PFSK-1 (cell line): ENCODE data around the gene SMIM43.

Source experiments
- FOXP2 ChIP-seq: optimal IDR thresholded peaks from 2 replicates; pipeline ENCODE3; 2011; ENCODE audit warnings: borderline replicate concordance, control low read depth, inconsistent platforms; ENCODE audit not compliant: insufficient read depth; ENCODE audit errors: extremely low read length, extremely low read depth
- POLR2AphosphoS5 ChIP-seq: IDR thresholded peaks from 2 replicates; pipeline ENCODE4 v1.6.1; 2012; ENCODE audit warnings: low read depth, mild to moderate bottlenecking, control low read depth, low read length, moderate library complexity
- SIN3A ChIP-seq: IDR thresholded peaks from 2 replicates; pipeline ENCODE4 v1.6.1; 2012; ENCODE audit warnings: mild to moderate bottlenecking, low read length, moderate library complexity, borderline replicate concordance; ENCODE audit not compliant: insufficient read depth
- TAF1 ChIP-seq: IDR thresholded peaks from 2 replicates; pipeline ENCODE4 v1.6.1; 2012; ENCODE audit warnings: low read length, control low read depth, borderline replicate concordance; ENCODE audit not compliant: insufficient read depth
- TF ChIP-seq, protein P1 (sequence below), 2 experiments: IDR thresholded peaks; 2 replicates each; pipeline versions ENCODE4 v1.6.1 to v1.8.0; 2011 to 2012; ENCODE audit warnings: low read depth in 2 of 2, low read length in 2 of 2, control low read depth in 1 of 2, inconsistent platforms in 1 of 2, mild to moderate bottlenecking in 1 of 2, moderate library complexity in 1 of 2; ENCODE audit not compliant: insufficient read depth in 1 of 2

DNA sequence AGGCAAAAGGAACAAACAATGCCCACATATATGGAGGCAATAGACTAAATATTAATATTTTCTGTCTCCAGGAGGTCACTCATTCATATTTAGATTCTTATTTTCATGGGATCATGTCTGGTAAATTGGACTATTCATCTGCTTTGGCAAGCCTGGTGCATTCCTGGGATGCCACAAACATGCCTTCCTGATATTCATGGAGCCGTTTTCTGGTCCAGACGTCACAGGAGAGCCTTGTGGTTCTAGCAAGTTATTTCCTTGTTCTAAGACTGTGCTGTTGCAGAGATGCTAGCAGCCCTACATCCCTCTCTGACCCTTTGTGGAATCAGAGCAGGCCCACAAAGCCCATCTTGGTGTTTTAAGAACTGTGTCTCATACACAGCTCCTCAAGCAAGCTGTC is 20.0 kb upstream of the SMIM43 start:
- TF ChIP-seq, protein P1, sequence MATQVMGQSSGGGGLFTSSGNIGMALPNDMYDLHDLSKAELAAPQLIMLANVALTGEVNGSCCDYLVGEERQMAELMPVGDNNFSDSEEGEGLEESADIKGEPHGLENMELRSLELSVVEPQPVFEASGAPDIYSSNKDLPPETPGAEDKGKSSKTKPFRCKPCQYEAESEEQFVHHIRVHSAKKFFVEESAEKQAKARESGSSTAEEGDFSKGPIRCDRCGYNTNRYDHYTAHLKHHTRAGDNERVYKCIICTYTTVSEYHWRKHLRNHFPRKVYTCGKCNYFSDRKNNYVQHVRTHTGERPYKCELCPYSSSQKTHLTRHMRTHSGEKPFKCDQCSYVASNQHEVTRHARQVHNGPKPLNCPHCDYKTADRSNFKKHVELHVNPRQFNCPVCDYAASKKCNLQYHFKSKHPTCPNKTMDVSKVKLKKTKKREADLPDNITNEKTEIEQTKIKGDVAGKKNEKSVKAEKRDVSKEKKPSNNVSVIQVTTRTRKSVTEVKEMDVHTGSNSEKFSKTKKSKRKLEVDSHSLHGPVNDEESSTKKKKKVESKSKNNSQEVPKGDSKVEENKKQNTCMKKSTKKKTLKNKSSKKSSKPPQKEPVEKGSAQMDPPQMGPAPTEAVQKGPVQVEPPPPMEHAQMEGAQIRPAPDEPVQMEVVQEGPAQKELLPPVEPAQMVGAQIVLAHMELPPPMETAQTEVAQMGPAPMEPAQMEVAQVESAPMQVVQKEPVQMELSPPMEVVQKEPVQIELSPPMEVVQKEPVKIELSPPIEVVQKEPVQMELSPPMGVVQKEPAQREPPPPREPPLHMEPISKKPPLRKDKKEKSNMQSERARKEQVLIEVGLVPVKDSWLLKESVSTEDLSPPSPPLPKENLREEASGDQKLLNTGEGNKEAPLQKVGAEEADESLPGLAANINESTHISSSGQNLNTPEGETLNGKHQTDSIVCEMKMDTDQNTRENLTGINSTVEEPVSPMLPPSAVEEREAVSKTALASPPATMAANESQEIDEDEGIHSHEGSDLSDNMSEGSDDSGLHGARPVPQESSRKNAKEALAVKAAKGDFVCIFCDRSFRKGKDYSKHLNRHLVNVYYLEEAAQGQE (IDR thresholded peaks at IDR 0.05; ENCODE audit: insufficient read depth in 1 of 2, low read depth in 2 of 2, low read length in 2 of 2) = no peak
- no peak for TF ChIP-seq SIN3A
- TF ChIP-seq POLR2AphosphoS5 = no peak
- TF ChIP-seq TAF1 = no peak
- no peak for TF ChIP-seq FOXP2
